Parathyroid adenoma (tissue), 2 donors: ENCODE measurements around the gene CC2D1B.

Experiments
- H2AFZ ChIP-seq: fragments of 300-600 bp; sonication (generic); one replicate; pipeline ENCODE4 v1.7.0; 2017; ENCODE audit warnings: antibody characterized with exemption, mild to moderate bottlenecking
- H3K27ac ChIP-seq: fragments of 300-600 bp; sonication (generic); one replicate; pipeline ENCODE4 v1.7.0; 2017
- H3K27me3 ChIP-seq: fragments of 300-600 bp; sonication (generic); one replicate; pipeline ENCODE4 v1.7.0; 2017; ENCODE audit warnings: low read length; ENCODE audit not compliant: control insufficient read depth, insufficient read depth
- H3K36me3 ChIP-seq: fragments of 300-600 bp; sonication (generic); one replicate; pipeline ENCODE4 v1.7.0; 2017; ENCODE audit warnings: low read length; ENCODE audit not compliant: control insufficient read depth, insufficient read depth
- H3K4me1 ChIP-seq: fragments of 300-600 bp; sonication (generic); one replicate; pipeline ENCODE4 v1.7.0; 2017; ENCODE audit warnings: control low read depth
- H3K4me2 ChIP-seq: fragments of 300-600 bp; sonication (generic); one replicate; pipeline ENCODE4 v1.7.0; 2017; ENCODE audit warnings: low read length
- H3K4me3 ChIP-seq: fragments of 300-600 bp; sonication (generic); one replicate; pipeline ENCODE4 v1.7.0; 2017; ENCODE audit warnings: low read depth, low read length
- H3K79me2 ChIP-seq: fragments of 300-600 bp; sonication (generic); one replicate; pipeline ENCODE4 v1.7.0; 2017; ENCODE audit warnings: control low read depth
- H3K9ac ChIP-seq: fragments of 300-600 bp; sonication (generic); one replicate; pipeline ENCODE4 v1.7.0; 2017; ENCODE audit warnings: mild to moderate bottlenecking
- H3K9me3 ChIP-seq: fragments of 300-600 bp; sonication (generic); one replicate; pipeline ENCODE4 v1.7.0; 2017; ENCODE audit warnings: low read length; ENCODE audit not compliant: control insufficient read depth
- CTCF ChIP-seq: fragments of 300-600 bp; sonication (generic); IDR thresholded peaks from one replicate; pipeline ENCODE4 v1.7.0; 2017; ENCODE audit warnings: antibody characterized with exemption, mild to moderate bottlenecking
- donor health status: primary hyperparathyroidism.

CC2D1B gene

GRCh38 chr1:52337439-52337838 is 28.6 kb downstream of the CC2D1B start:
- Histone ChIP-seq H3K4me2 (no peak overlapping the region), H3K4me3 (no peak overlapping the region), H2AFZ (no peak overlapping the region), H3K27me3 (no peaks in the 10 kb centered on the region), H3K36me3 (no peaks in the 10 kb centered on the region), H3K27ac (no peak overlapping the region), H3K4me1 (no peaks in the 10 kb centered on the region), H3K9ac (no peak overlapping the region), H3K9me3 (no peaks in the 10 kb centered on the region), H3K79me2 (no peaks in the 10 kb centered on the region)
- no peak for TF ChIP-seq CTCF

- Histone ChIP-seq H3K36me3 (no peaks in the 10 kb centered on the region), H3K27me3 (no peaks in the 10 kb centered on the region), H3K4me2 (no peak overlapping the region), H3K4me1 (no peaks in the 10 kb centered on the region), H3K27ac (no peak overlapping the region), H2AFZ (no peak overlapping the region), H3K4me3 (no peak overlapping the region), H3K79me2 (no peaks in the 10 kb centered on the region), H3K9me3 (no peaks in the 10 kb centered on the region), H3K9ac (no peak overlapping the region)
- no peak for TF ChIP-seq CTCF
Observed at GRCh38 chr1:52334906-52335528, 31.0 kb downstream of the CC2D1B start.

DNA sequence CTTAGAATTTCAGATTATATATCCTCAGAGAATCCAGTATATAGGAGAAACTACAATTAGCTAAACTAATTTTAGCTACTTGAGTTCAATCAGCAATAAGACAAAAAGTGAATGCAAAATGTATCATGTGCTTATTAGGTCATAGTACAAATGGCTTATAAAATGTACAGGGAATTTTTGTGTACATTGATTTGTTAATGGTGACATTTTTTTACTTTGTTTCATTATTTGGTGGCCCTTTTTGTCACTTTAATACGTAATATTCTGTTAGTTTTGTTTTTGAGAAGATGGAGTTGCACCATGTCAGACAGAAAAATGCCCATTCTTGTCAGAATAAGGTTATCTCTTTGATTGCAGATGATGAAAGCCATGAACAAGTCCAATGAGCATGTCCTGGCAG is 33.6 kb downstream of the CC2D1B start:
- TF ChIP-seq CTCF = no peak
- no peak overlapping the region for H3K4me2 ChIP-seq
- H3K79me2 ChIP-seq = no peaks in the 10 kb centered on the region
- H2AFZ ChIP-seq = no peak overlapping the region
- no peak overlapping the region for H3K27ac ChIP-seq
- no peaks in the 10 kb centered on the region for H3K27me3 ChIP-seq
- no peak overlapping the region for H3K9ac ChIP-seq
- no peaks in the 10 kb centered on the region for H3K36me3 ChIP-seq
- no peak overlapping the region for H3K4me3 ChIP-seq
- H3K9me3 ChIP-seq = no peaks in the 10 kb centered on the region
- H3K4me1 ChIP-seq = no peaks in the 10 kb centered on the region

GRCh38 chr1:52328615-52329014 is 37.4 kb downstream of the CC2D1B start:
- Histone ChIP-seq H3K27me3 (no peaks in the 10 kb centered on the region), H3K4me3 (no peak overlapping the region), H3K9ac (no peak overlapping the region), H3K4me1 (no peaks in the 10 kb centered on the region), H2AFZ (no peak overlapping the region), H3K79me2 (no peaks in the 10 kb centered on the region), H3K36me3 (no peaks in the 10 kb centered on the region), H3K4me2 (no peak overlapping the region), H3K9me3 (no peaks in the 10 kb centered on the region), H3K27ac (no peak overlapping the region)
- TF ChIP-seq CTCF = no peak

DNA sequence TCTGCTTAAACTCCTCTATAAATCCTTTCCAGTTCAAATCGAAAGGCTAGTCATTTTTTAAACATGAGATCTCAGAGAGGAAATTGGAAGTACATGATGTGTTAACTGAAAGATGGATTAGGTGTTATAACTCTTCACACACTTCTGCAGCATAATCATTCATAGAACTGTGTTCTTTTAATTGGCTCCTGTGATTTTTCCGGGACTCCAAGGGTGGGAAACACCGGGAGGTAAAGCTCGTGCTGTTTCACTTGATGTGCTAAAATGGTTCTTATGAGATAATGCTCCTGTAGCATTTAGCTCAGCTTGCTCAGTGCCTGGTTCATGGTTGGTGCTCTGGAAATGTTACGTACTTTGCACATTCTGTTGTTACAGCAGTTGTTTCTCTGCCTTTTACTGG is 40.2 kb downstream of the CC2D1B start:
- Histone ChIP-seq H3K27ac (no peak overlapping the region), H3K79me2 (no peaks in the 10 kb centered on the region), H2AFZ (no peak overlapping the region), H3K27me3 (no peaks in the 10 kb centered on the region), H3K36me3 (no peaks in the 10 kb centered on the region), H3K4me3 (no peak overlapping the region), H3K9me3 (no peaks in the 10 kb centered on the region), H3K4me1 (no peaks in the 10 kb centered on the region), H3K4me2 (no peak overlapping the region), H3K9ac (no peak overlapping the region)
- no peak for TF ChIP-seq CTCF
